Transverse colon (tissue), 3 donors: ENCODE measurements around the gene CPNE7.

Experiments
- CTCF ChIP-seq, 5 experiments: fragments of 200-600 bp in 3 of 5; fragments of 450-650 bp in 2 of 5; sonication (generic) in 3 of 5; IDR thresholded peaks; 1 replicate in 2 of 5; 2 replicates in 3 of 5; pipeline ENCODE4 v1.5.1; 2016 to 2017; ENCODE audit warnings: antibody characterized with exemption in 5 of 5, inconsistent platforms in 3 of 5, mild to moderate bottlenecking in 2 of 5, moderate library complexity in 1 of 5
- POLR2A ChIP-seq: fragments of 450-650 bp; IDR thresholded peaks from one replicate; pipeline ENCODE4 v1.6.1; 2016; ENCODE audit warnings: antibody characterized with exemption, mild to moderate bottlenecking, moderate library complexity

- TF ChIP-seq CTCF (IDR thresholded peaks at IDR 0.05) (no peak), POLR2A (no peak)
These were observed 24.3 kb downstream of the CPNE7 start for GRCh38 chr16:89599902-89600301.
